ENCODE measurements around the gene MRTFA. TPM values are rescaled to one million over a fixed set of nuclear protein-coding genes. Genes with fewer than 3 reads are reported as not detected.

Gene MRTFA
- total RNA-seq, 1 experiment from 2014 or later, result 28.0 TPM

DNA sequence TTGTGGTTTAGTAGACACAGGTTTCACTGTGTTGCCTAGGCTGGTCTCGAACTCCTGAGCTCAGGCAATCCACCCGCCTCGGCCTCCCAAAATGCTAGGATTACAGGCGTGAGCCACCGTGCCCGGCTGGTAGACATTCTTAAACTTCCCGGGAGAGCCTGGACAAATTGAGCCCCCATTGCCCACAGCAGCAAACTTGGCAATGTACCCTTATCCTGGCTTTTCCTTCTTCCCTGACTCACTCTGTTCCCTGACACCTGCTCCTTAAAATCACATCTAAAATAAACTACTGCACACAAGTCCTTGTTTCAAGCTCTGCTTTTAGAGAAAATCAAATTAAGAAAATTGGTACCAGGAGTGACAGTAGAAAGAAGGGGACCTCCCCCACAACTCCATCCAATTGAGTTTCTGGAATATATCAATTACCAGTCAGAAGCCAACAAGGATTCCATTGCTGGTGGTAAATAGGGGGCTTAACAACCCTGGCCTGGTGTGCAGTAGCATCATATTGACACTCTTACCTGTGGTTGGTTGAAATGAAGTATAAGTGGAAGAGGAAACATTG lies 35.4 kb upstream of the MRTFA start:
- Histone ChIP-seq H3K36me3 (ENCODE audit: control insufficient read depth in 1 of 2, insufficient read depth in 2 of 2, low read length in 2 of 2) (no peaks in the 10 kb centered on the region), H4K20me1 (ENCODE audit: insufficient read depth) (no peaks in the 10 kb centered on the region), H3K27ac (ENCODE audit: low read depth, low read length) (no peak overlapping the region), H3K4me3 (replicated peaks in 1 of 2; ENCODE audit: low read depth in 1 of 2, low read length in 2 of 2) (no peak overlapping the region), H3K79me2 (ENCODE audit: insufficient read depth, low read length) (no peaks in the 10 kb centered on the region), H3K9me3 (ENCODE audit: control insufficient read depth in 1 of 2, insufficient read depth in 1 of 2, low read depth in 1 of 2, low read length in 2 of 2) (no peaks in the 10 kb centered on the region), H3K4me1 (ENCODE audit: control insufficient read depth in 1 of 2, insufficient read depth in 2 of 2, low read length in 2 of 2) (peaks cover 0 to 10% of the 10 kb centered on the region in 2 experiments; a peak in 2 of 4 replicates), H2AFZ (ENCODE audit: low read depth, low read length, poor library complexity, severe bottlenecking) (no peak overlapping the region), H3K27me3 (ENCODE audit: insufficient read depth, low read length) (no peaks in the 10 kb centered on the region), H3K9me2 (ENCODE audit: insufficient read depth) (no peaks in the 10 kb centered on the region), H3K9ac (ENCODE audit: low read length) (no peak overlapping the region), H3K4me2 (ENCODE audit: low read length) (no peak overlapping the region)
- DNase-seq (ENCODE audit: low read depth, low spot score) (no peak), ATAC-seq (no peak)
- ChIA-PET POLR2A (no interaction called here), RAD21 (ENCODE audit: low non-redundant PET in 1 of 2, low total read pairs in 2 of 2, uncharacterized antibody in 2 of 2, unreplicated experiment in 2 of 2) (no interaction called here), CTCF (interaction anchor here (1.4 kb wide), 1 partner anchor 227 kb away, joined by 3 read pairs; no protein-coding TSS in a partner anchor)
- BruUV-seq (replicated peaks), result no TSS peak
- TF ChIP-seq POLR2A (IDR thresholded peaks at IDR 0.05; ENCODE audit: borderline replicate concordance, extremely low read depth, insufficient read depth, insufficient read length) (no peak), SIN3A (IDR thresholded peaks at IDR 0.05; ENCODE audit: low read depth) (no peak), YY1 (IDR thresholded peaks at IDR 0.05; ENCODE audit: extremely low read depth, insufficient replicate concordance, low read depth, low read length) (no peak), ELF1 (IDR thresholded peaks at IDR 0.05; ENCODE audit: borderline replicate concordance, low read depth) (no peak), ZNF274 (IDR thresholded peaks at IDR 0.05; ENCODE audit: low read depth, low read length) (no peak), CEBPB (IDR thresholded peaks at IDR 0.05; ENCODE audit: low read depth) (no peak), FOSL1 (IDR thresholded peaks at IDR 0.05; ENCODE audit: low read depth) (no peak), SRF (IDR thresholded peaks at IDR 0.05; ENCODE audit: low read depth) (no peak), EZH2 (IDR thresholded peaks at IDR 0.05) (no peak), CBX3 (IDR thresholded peaks at IDR 0.05; ENCODE audit: low read depth) (no peak)
- TF ChIP-seq, protein P1, sequence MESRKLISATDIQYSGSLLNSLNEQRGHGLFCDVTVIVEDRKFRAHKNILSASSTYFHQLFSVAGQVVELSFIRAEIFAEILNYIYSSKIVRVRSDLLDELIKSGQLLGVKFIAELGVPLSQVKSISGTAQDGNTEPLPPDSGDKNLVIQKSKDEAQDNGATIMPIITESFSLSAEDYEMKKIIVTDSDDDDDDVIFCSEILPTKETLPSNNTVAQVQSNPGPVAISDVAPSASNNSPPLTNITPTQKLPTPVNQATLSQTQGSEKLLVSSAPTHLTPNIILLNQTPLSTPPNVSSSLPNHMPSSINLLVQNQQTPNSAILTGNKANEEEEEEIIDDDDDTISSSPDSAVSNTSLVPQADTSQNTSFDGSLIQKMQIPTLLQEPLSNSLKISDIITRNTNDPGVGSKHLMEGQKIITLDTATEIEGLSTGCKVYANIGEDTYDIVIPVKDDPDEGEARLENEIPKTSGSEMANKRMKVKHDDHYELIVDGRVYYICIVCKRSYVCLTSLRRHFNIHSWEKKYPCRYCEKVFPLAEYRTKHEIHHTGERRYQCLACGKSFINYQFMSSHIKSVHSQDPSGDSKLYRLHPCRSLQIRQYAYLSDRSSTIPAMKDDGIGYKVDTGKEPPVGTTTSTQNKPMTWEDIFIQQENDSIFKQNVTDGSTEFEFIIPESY (IDR thresholded peaks at IDR 0.05; ENCODE audit: extremely low read depth, insufficient replicate concordance, low read length), result no peak
- TF ChIP-seq, protein P2, sequence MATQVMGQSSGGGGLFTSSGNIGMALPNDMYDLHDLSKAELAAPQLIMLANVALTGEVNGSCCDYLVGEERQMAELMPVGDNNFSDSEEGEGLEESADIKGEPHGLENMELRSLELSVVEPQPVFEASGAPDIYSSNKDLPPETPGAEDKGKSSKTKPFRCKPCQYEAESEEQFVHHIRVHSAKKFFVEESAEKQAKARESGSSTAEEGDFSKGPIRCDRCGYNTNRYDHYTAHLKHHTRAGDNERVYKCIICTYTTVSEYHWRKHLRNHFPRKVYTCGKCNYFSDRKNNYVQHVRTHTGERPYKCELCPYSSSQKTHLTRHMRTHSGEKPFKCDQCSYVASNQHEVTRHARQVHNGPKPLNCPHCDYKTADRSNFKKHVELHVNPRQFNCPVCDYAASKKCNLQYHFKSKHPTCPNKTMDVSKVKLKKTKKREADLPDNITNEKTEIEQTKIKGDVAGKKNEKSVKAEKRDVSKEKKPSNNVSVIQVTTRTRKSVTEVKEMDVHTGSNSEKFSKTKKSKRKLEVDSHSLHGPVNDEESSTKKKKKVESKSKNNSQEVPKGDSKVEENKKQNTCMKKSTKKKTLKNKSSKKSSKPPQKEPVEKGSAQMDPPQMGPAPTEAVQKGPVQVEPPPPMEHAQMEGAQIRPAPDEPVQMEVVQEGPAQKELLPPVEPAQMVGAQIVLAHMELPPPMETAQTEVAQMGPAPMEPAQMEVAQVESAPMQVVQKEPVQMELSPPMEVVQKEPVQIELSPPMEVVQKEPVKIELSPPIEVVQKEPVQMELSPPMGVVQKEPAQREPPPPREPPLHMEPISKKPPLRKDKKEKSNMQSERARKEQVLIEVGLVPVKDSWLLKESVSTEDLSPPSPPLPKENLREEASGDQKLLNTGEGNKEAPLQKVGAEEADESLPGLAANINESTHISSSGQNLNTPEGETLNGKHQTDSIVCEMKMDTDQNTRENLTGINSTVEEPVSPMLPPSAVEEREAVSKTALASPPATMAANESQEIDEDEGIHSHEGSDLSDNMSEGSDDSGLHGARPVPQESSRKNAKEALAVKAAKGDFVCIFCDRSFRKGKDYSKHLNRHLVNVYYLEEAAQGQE (IDR thresholded peaks at IDR 0.05; ENCODE audit: low read depth), result no peak
- TF ChIP-seq, protein P3, sequence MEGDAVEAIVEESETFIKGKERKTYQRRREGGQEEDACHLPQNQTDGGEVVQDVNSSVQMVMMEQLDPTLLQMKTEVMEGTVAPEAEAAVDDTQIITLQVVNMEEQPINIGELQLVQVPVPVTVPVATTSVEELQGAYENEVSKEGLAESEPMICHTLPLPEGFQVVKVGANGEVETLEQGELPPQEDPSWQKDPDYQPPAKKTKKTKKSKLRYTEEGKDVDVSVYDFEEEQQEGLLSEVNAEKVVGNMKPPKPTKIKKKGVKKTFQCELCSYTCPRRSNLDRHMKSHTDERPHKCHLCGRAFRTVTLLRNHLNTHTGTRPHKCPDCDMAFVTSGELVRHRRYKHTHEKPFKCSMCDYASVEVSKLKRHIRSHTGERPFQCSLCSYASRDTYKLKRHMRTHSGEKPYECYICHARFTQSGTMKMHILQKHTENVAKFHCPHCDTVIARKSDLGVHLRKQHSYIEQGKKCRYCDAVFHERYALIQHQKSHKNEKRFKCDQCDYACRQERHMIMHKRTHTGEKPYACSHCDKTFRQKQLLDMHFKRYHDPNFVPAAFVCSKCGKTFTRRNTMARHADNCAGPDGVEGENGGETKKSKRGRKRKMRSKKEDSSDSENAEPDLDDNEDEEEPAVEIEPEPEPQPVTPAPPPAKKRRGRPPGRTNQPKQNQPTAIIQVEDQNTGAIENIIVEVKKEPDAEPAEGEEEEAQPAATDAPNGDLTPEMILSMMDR (IDR thresholded peaks at IDR 0.05 in 2 of 3, conservative IDR thresholded peaks at IDR 0.05 in 1 of 3; ENCODE audit: borderline replicate concordance in 1 of 3, insufficient read depth in 1 of 3, low read depth in 2 of 3, low read length in 2 of 3), result no peak
- TF ChIP-seq, protein P4, sequence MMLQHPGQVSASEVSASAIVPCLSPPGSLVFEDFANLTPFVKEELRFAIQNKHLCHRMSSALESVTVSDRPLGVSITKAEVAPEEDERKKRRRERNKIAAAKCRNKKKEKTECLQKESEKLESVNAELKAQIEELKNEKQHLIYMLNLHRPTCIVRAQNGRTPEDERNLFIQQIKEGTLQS (IDR thresholded peaks at IDR 0.05), result no peak
- TF ChIP-seq, protein P5, sequence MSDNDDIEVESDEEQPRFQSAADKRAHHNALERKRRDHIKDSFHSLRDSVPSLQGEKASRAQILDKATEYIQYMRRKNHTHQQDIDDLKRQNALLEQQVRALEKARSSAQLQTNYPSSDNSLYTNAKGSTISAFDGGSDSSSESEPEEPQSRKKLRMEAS (IDR thresholded peaks at IDR 0.05), result no peak
- intact Hi-C loops (cut with micrococcal nuclease), result no loop called here
